Fibroblast of lung (primary cell): ENCODE results near the gene CDKAL1.
"Not testable (repeated sequence)": the region's sequence is repeated elsewhere in the genome, so short reads cannot be mapped to it uniquely, and the experiment has no call there.

Experiments used
- CTCF ChIP-seq, 2 donors: IDR thresholded peaks in 1 of 2; conservative IDR thresholded peaks in 1 of 2; 1 replicate in 1 of 2; 2 replicates in 1 of 2; pipeline ENCODE4 v1.5.1; 2011 to 2012; ENCODE audit warnings: low read length in 2 of 2, control low read depth in 1 of 2, inconsistent platforms in 1 of 2, low read depth in 1 of 2, mild to moderate bottlenecking in 1 of 2
- EZH2 ChIP-seq: IDR thresholded peaks from 2 replicates; pipeline ENCODE4 v1.5.1; 2012; ENCODE audit warnings: low read length, control low read depth, mild to moderate bottlenecking; ENCODE audit errors: missing control alignments

- TF ChIP-seq CTCF (conservative IDR thresholded peaks at IDR 0.05 in 1 of 2, IDR thresholded peaks at IDR 0.05 in 1 of 2; ENCODE audit: low read depth in 1 of 2, low read length in 2 of 2); EZH2: not testable (repeated sequence)
These were observed 389.8 kb downstream of the CDKAL1 start for GRCh38 chr6:20924094-20924493.
